Endothelial cell (in vitro differentiated cells): ENCODE measurements around the gene GPR162. TPM values are rescaled to one million over a fixed set of nuclear protein-coding genes. Genes with fewer than 3 reads are reported as not detected.

Source experiments
- DNase-seq: peaks from one replicate; pipeline ENCODE4 v3.0.0; 2021; ENCODE audit warnings: low spot score
- H3K27ac Mint-ChIP-seq: one replicate; pipeline ENCODE4 v1.8.0; 2021; ENCODE audit warnings: mixed read lengths, inconsistent platforms; ENCODE audit not compliant: unreplicated experiment
- H3K27me3 Mint-ChIP-seq: one replicate; pipeline ENCODE4 v1.8.0; 2021; ENCODE audit warnings: mild to moderate bottlenecking, moderate library complexity, mixed read lengths, inconsistent platforms; ENCODE audit not compliant: unreplicated experiment
- H3K36me3 Mint-ChIP-seq: one replicate; pipeline ENCODE4 v1.8.0; 2021; ENCODE audit warnings: mild to moderate bottlenecking, low read depth, mixed read lengths, inconsistent platforms; ENCODE audit not compliant: unreplicated experiment
- H3K4me1 Mint-ChIP-seq: one replicate; pipeline ENCODE4 v1.8.0; 2021; ENCODE audit warnings: mild to moderate bottlenecking, mixed read lengths, inconsistent platforms; ENCODE audit not compliant: unreplicated experiment
- H3K4me3 Mint-ChIP-seq: one replicate; pipeline ENCODE4 v1.8.0; 2021; ENCODE audit warnings: mild to moderate bottlenecking, mixed read lengths, inconsistent platforms; ENCODE audit not compliant: unreplicated experiment
- H3K9me3 Mint-ChIP-seq: one replicate; pipeline ENCODE4 v1.8.0; 2021; ENCODE audit warnings: mixed read lengths, inconsistent platforms; ENCODE audit not compliant: unreplicated experiment
- total RNA-seq: library from RNA; stranded (reverse); fragmentation: NEBNext Ultra II Directional; extraction: Animal tissue kit (Norgen Biotek cat#: 25700); gene quantifications from one replicate; pipeline ENCODE4 v1.2.1, GENCODE V29; 2021; ENCODE audit not compliant: unreplicated experiment
- TF ChIP-seq, protein P1 (sequence below): fragments of 200-600 bp; sonication (generic); IDR thresholded peaks from one replicate; pipeline ENCODE4 v1.5.0; 2021; ENCODE audit warnings: antibody characterized with exemption; ENCODE audit not compliant: unreplicated experiment

Gene GPR162
- total RNA-seq, 1 donor from 2014 or later, result 52.7 TPM

GRCh38 chr12:6825398-6826124 lies 3.9 kb downstream of the GPR162 start:
- peaks cover 41% of the 10 kb centered on the region for H3K4me1 Mint-ChIP-seq
- H3K4me3 Mint-ChIP-seq, result peak overlapping the region; percentile 69
- no peaks in the 10 kb centered on the region for H3K9me3 Mint-ChIP-seq
- H3K27me3 Mint-ChIP-seq, result peaks cover 25% of the 10 kb centered on the region
- TF ChIP-seq, protein P1, sequence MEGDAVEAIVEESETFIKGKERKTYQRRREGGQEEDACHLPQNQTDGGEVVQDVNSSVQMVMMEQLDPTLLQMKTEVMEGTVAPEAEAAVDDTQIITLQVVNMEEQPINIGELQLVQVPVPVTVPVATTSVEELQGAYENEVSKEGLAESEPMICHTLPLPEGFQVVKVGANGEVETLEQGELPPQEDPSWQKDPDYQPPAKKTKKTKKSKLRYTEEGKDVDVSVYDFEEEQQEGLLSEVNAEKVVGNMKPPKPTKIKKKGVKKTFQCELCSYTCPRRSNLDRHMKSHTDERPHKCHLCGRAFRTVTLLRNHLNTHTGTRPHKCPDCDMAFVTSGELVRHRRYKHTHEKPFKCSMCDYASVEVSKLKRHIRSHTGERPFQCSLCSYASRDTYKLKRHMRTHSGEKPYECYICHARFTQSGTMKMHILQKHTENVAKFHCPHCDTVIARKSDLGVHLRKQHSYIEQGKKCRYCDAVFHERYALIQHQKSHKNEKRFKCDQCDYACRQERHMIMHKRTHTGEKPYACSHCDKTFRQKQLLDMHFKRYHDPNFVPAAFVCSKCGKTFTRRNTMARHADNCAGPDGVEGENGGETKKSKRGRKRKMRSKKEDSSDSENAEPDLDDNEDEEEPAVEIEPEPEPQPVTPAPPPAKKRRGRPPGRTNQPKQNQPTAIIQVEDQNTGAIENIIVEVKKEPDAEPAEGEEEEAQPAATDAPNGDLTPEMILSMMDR, result peak; percentile 88
- H3K27ac Mint-ChIP-seq, result no peak overlapping the region
- H3K36me3 Mint-ChIP-seq, result peaks cover 13% of the 10 kb centered on the region
- peak; percentile 94 for DNase-seq

DNA sequence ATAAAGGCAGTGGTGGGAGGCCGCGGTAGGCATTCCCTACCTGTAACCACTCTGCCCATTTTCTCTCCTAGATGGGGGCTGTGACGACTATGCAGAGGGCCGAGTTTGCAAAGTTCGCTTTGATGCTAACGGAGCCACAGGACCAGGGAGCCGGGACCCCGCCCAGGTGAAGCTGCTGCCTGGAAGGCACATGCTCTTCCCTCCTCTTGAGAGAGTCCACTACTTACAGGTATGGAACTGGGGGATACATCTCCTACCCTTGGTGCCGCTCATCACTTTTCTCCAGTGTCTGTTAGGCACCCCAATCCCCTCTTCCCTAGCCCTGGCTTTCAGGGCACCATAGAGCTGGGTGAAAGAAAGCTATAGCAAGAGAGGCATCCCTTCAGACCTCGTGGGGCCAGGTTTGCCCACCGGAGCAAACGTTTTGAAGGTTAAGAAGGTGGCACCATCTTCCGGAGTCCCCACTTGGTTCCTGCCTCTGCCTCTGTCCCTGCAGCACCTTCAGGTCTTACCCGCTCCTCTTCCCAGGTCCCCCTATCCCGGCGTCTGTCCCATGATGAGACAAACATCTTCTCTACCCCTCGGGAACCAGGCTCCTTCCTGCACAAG lies 4.6 kb downstream of the GPR162 start:
- Mint-ChIP-seq H3K27me3 (peaks cover 26% of the 10 kb centered on the region), H3K36me3 (peaks cover 12% of the 10 kb centered on the region), H3K4me3 (peak overlapping the region; percentile 51), H3K27ac (no peak overlapping the region), H3K9me3 (no peaks in the 10 kb centered on the region), H3K4me1 (peaks cover 38% of the 10 kb centered on the region)
- TF ChIP-seq, protein P1, result no peak
- DNase-seq, result no peak

GRCh38 chr12:6826734-6827436 lies 5.3 kb downstream of the GPR162 start:
- Mint-ChIP-seq H3K4me3 (peak overlapping the region; percentile 86), H3K27me3 (peaks cover 27% of the 10 kb centered on the region), H3K36me3 (peaks cover 18% of the 10 kb centered on the region), H3K9me3 (no peaks in the 10 kb centered on the region), H3K4me1 (peaks cover 37% of the 10 kb centered on the region), H3K27ac (peak overlapping the region; percentile 80)
- DNase-seq, result peak; percentile 4
- TF ChIP-seq, protein P1, result no peak

DNA sequence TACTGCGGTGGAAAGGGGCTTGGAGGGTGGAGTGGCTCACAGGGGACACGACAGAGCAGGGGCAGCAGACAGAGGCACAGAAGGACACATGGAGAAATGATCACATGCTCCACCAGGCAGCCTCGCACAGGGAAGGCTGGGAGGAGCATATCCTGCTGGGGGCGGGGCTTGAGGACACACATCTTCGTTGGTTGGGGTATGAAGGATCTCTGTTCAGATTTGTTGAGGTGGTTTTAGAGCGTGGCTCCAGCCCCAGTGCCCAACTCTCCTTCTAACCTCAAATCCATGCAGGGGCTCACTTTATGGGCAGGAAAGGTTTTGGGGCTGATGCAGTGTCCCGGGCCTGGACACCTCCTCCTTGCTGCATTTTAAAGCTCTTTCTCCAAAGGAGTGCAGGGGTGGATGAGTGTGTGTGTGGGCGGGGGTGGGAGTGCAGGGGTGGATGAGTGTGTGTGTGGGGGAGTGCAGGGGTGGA lies 5.9 kb downstream of the GPR162 start:
- H3K27me3 Mint-ChIP-seq, result peaks cover 27% of the 10 kb centered on the region
- TF ChIP-seq, protein P1, result no peak
- peaks cover 35% of the 10 kb centered on the region for H3K4me1 Mint-ChIP-seq

More for the DNA sequence above, 5.9 kb downstream of the GPR162 start:
- Mint-ChIP-seq H3K4me3 (peak overlapping the region; percentile 86), H3K27ac (peak overlapping the region; percentile 80), H3K9me3 (no peaks in the 10 kb centered on the region), H3K36me3 (peaks cover 22% of the 10 kb centered on the region)
- DNase-seq, result peak; percentile 67
